CD8-positive, alpha-beta memory T cell (primary cell): ENCODE data around the gene SLAMF1. TPM values are rescaled to one million over a fixed set of nuclear protein-coding genes. Genes with fewer than 3 reads are reported as not detected.

Experiments
- CTCF ChIA-PET: fragments of 350-600 bp; sonication (Branson Sonifier 250); formaldehyde crosslinking; loops from one replicate; lab custom pipeline; 2021; ENCODE audit warnings: antibody characterized with exemption; lab: Charles Lee
- POLR2A ChIA-PET: fragments of 350-600 bp; sonication (Branson Sonifier 250); formaldehyde crosslinking; loops from one replicate; lab custom pipeline; 2021; ENCODE audit warnings: antibody characterized with exemption; lab: Charles Lee
- DNase-seq, 5 donors: peaks; one replicate each; pipeline versions ENCODE4 v3.0.0 to v3.0.0-alpha.2; 2020 to 2022; ENCODE audit warnings: mixed read lengths in 1 of 5
- H3K27ac ChIP-seq: one replicate; pipeline ENCODE4 v1.7.0; 2013; ENCODE audit warnings: low read depth, mild to moderate bottlenecking, low read length, moderate library complexity
- H3K27me3 ChIP-seq: 2 replicates; pipeline ENCODE4 v1.7.0; 2013; ENCODE audit warnings: low read length, mild to moderate bottlenecking; ENCODE audit not compliant: insufficient read depth, poor library complexity, severe bottlenecking
- H3K36me3 ChIP-seq: 2 replicates; pipeline ENCODE4 v1.7.0; 2013; ENCODE audit warnings: mild to moderate bottlenecking, low read length, moderate library complexity; ENCODE audit not compliant: insufficient read depth
- H3K4me1 ChIP-seq: 2 replicates; pipeline ENCODE4 v1.7.0; 2013; ENCODE audit warnings: mild to moderate bottlenecking, low read length, moderate library complexity; ENCODE audit not compliant: insufficient read depth
- H3K4me3 ChIP-seq: 2 replicates; pipeline ENCODE4 v1.7.0; 2013; ENCODE audit warnings: mild to moderate bottlenecking, low read length
- H3K9me3 ChIP-seq: 2 replicates; pipeline ENCODE4 v1.7.0; 2013; ENCODE audit warnings: mild to moderate bottlenecking, low read length
- H3K27ac Mint-ChIP-seq, 8 donors: one replicate each; pipeline ENCODE4 v1.8.0; 2020 to 2021; ENCODE audit warnings: mixed read lengths in 8 of 8, mild to moderate bottlenecking in 6 of 8, inconsistent platforms in 3 of 8, moderate library complexity in 3 of 8
- H3K27me3 Mint-ChIP-seq, 2 donors: one replicate each; pipeline ENCODE4 v1.8.0; 2020 to 2021; ENCODE audit warnings: mixed read lengths in 2 of 2, mild to moderate bottlenecking in 1 of 2, moderate library complexity in 1 of 2
- H3K36me3 Mint-ChIP-seq, 3 donors: one replicate each; pipeline ENCODE4 v1.8.0; 2020 to 2021; ENCODE audit warnings: mixed read lengths in 3 of 3, inconsistent platforms in 1 of 3, mild to moderate bottlenecking in 1 of 3
- H3K4me1 Mint-ChIP-seq, 3 donors: one replicate each; pipeline ENCODE4 v1.8.0; 2020 to 2021; ENCODE audit warnings: mixed read lengths in 3 of 3, inconsistent platforms in 1 of 3, mild to moderate bottlenecking in 1 of 3
- H3K4me3 Mint-ChIP-seq, 7 donors: one replicate each; pipeline ENCODE4 v1.8.0; 2020 to 2021; ENCODE audit warnings: mixed read lengths in 7 of 7, mild to moderate bottlenecking in 6 of 7, moderate library complexity in 4 of 7, inconsistent platforms in 2 of 7
- H3K9me3 Mint-ChIP-seq, 5 donors: one replicate each; pipeline ENCODE4 v1.8.0; 2020 to 2022; ENCODE audit warnings: mixed read lengths in 5 of 5, mild to moderate bottlenecking in 3 of 5, moderate library complexity in 2 of 5, inconsistent platforms in 1 of 5
- polyA plus RNA-seq: library from polyadenylated mRNA; unstranded; fragments of 300-500 nt; fragmentation: Illumina TruSeq; gene quantifications from one replicate; pipeline ENCODE4 v1.2.3, GENCODE V29; 2021
- total RNA-seq, 2 experiments: library from RNA; stranded (reverse); gene quantifications; one replicate each; pipeline ENCODE4 v1.2.3, GENCODE V29; 2021

The SLAMF1 gene
- total and polyA plus RNA-seq, 3 experiments from 2014 or later: 48.5 to 75.0 (median 74.0) TPM

- Mint-ChIP-seq H3K4me3 (peak overlapping the region in 1 of 7 donors; percentile 40), H3K4me1 (peaks cover 56 to 72% (median 64%) of the 10 kb centered on the region in 3 donors), H3K27ac (peak overlapping the region in 7 of 8 donors; percentile 31 to 96 (median 69)), H3K27me3 (no peaks in the 10 kb centered on the region), H3K9me3 (peaks cover 0 to 1% (median 0%) of the 10 kb centered on the region in 5 donors), H3K36me3 (peaks cover 20 to 91% (median 32%) of the 10 kb centered on the region in 3 donors)
- ChIA-PET CTCF (interaction anchor here (0.6 to 9.1 kb wide), 23 partner anchors 8 to 310 kb away, joined by 3 to 100 read pairs (median 4); partner anchors contain the start of genes CD48 and SLAMF7), POLR2A (interaction anchor here (1.7 kb wide), 1 partner anchor 28 kb away, joined by 4 read pairs; no protein-coding TSS in a partner anchor)
- Histone ChIP-seq H3K36me3 (peaks cover 47% of the 10 kb centered on the region), H3K9me3 (no peaks in the 10 kb centered on the region), H3K4me1 (peaks cover 54% of the 10 kb centered on the region), H3K27me3 (no peaks in the 10 kb centered on the region), H3K27ac (no peak overlapping the region), H3K4me3 (no peak overlapping the region)
- no peak for DNase-seq
Observed at GRCh38 chr1:160680399-160680798, 33.6 kb upstream of the SLAMF1 start.

- no peak overlapping the region for H3K4me3 ChIP-seq
- Mint-ChIP-seq H3K4me3 (no peak overlapping the region), H3K36me3 (peaks cover 20 to 86% (median 27%) of the 10 kb centered on the region in 3 donors), H3K27ac (peak overlapping the region in 7 of 8 donors; percentile 53 to 92 (median 82)), H3K27me3 (no peaks in the 10 kb centered on the region), H3K4me1 (peaks cover 54 to 69% (median 58%) of the 10 kb centered on the region in 3 donors), H3K9me3 (peaks cover 0 to 1% (median 0%) of the 10 kb centered on the region in 5 donors)
- H3K9me3 ChIP-seq: no peaks in the 10 kb centered on the region
- CTCF ChIA-PET: interaction anchor here (0.6 to 9.1 kb wide), 12 partner anchors 8 to 310 kb away, joined by 3 to 100 read pairs (median 8); no protein-coding TSS in a partner anchor
- no peak for DNase-seq
- no peaks in the 10 kb centered on the region for H3K27me3 ChIP-seq
- H3K27ac ChIP-seq: no peak overlapping the region
- POLR2A ChIA-PET: interaction anchor here (0.8 kb wide), 1 partner anchor 53 kb away, joined by 3 read pairs; no protein-coding TSS in a partner anchor
- peaks cover 54% of the 10 kb centered on the region for H3K4me1 ChIP-seq
- H3K36me3 ChIP-seq: peaks cover 44% of the 10 kb centered on the region
Observed at GRCh38 chr1:160679893-160680292, 33.0 kb upstream of the SLAMF1 start.

- H3K4me1 Mint-ChIP-seq: peaks cover 26 to 41% (median 30%) of the 10 kb centered on the region in 3 donors
- H3K36me3 Mint-ChIP-seq: peaks cover 12 to 59% (median 20%) of the 10 kb centered on the region in 3 donors
- no peak overlapping the region for H3K4me3 Mint-ChIP-seq
- no peaks in the 10 kb centered on the region for H3K9me3 Mint-ChIP-seq
- Histone ChIP-seq H3K27ac (no peak overlapping the region), H3K9me3 (no peaks in the 10 kb centered on the region), H3K36me3 (peaks cover 38% of the 10 kb centered on the region), H3K4me3 (no peak overlapping the region), H3K4me1 (peaks cover 54% of the 10 kb centered on the region), H3K27me3 (no peaks in the 10 kb centered on the region)
- ChIA-PET CTCF (interaction anchor here (1.3 to 9.1 kb wide), 4 partner anchors 17 to 91 kb away, joined by 3 to 85 read pairs (median 42); no protein-coding TSS in a partner anchor), POLR2A (no interaction called here)
- no peaks in the 10 kb centered on the region for H3K27me3 Mint-ChIP-seq
- DNase-seq: no peak
- H3K27ac Mint-ChIP-seq: peak overlapping the region; percentile 55 to 94 (median 68)
Observed at GRCh38 chr1:160676869-160677597, 30.2 kb upstream of the SLAMF1 start.

GRCh38 chr1:160675641-160676410 is 29.0 kb upstream of the SLAMF1 start:
- H3K4me3 Mint-ChIP-seq: peak overlapping the region in 2 of 7 donors; percentile 24 to 63
- ChIA-PET CTCF (interaction anchor here (0.7 to 6.5 kb wide), 40 partner anchors 8 to 314 kb away, joined by 3 to 67 read pairs (median 4); partner anchors contain the start of genes CD48 and SLAMF1), POLR2A (interaction anchor here (0.5 to 0.8 kb wide), 4 partner anchors 9 to 102 kb away, joined by 3 to 5 read pairs (median 3); no protein-coding TSS in a partner anchor)
- Histone ChIP-seq H3K4me3 (no peak overlapping the region), H3K4me1 (peaks cover 42% of the 10 kb centered on the region), H3K36me3 (peaks cover 27% of the 10 kb centered on the region), H3K27me3 (no peaks in the 10 kb centered on the region), H3K9me3 (no peaks in the 10 kb centered on the region), H3K27ac (no peak overlapping the region)
- peaks cover 19 to 35% (median 23%) of the 10 kb centered on the region in 3 donors for H3K4me1 Mint-ChIP-seq
- H3K9me3 Mint-ChIP-seq: no peaks in the 10 kb centered on the region
- peak; percentile 58 to 84 (median 60) for DNase-seq
- peaks cover 9 to 50% (median 15%) of the 10 kb centered on the region in 3 donors for H3K36me3 Mint-ChIP-seq
- no peaks in the 10 kb centered on the region for H3K27me3 Mint-ChIP-seq
- peak overlapping the region in 7 of 8 donors; percentile 58 to 87 (median 82) for H3K27ac Mint-ChIP-seq

- Histone ChIP-seq H3K36me3 (peaks cover 14% of the 10 kb centered on the region), H3K9me3 (no peaks in the 10 kb centered on the region), H3K4me1 (peaks cover 41% of the 10 kb centered on the region), H3K27me3 (no peaks in the 10 kb centered on the region), H3K27ac (no peak overlapping the region), H3K4me3 (no peak overlapping the region)
- no peak for DNase-seq
- Mint-ChIP-seq H3K36me3 (peaks cover 10 to 42% (median 13%) of the 10 kb centered on the region in 3 donors), H3K9me3 (no peaks in the 10 kb centered on the region), H3K4me1 (peaks cover 15 to 30% (median 18%) of the 10 kb centered on the region in 3 donors), H3K4me3 (no peak overlapping the region), H3K27ac (no peak overlapping the region), H3K27me3 (no peaks in the 10 kb centered on the region)
- CTCF ChIA-PET: interaction anchor here (0.9 to 6.5 kb wide), 24 partner anchors 9 to 383 kb away, joined by 3 to 67 read pairs (median 5); partner anchors contain the start of gene CD48
- POLR2A ChIA-PET: no interaction called here
Observed at GRCh38 chr1:160674415-160674814, 27.6 kb upstream of the SLAMF1 start.

- H3K4me3 Mint-ChIP-seq: no peak overlapping the region
- no peaks in the 10 kb centered on the region for H3K9me3 Mint-ChIP-seq
- peaks cover 7 to 30% (median 9%) of the 10 kb centered on the region in 3 donors for H3K36me3 Mint-ChIP-seq
- no peaks in the 10 kb centered on the region for H3K27me3 Mint-ChIP-seq
- Histone ChIP-seq H3K27ac (no peak overlapping the region), H3K4me3 (peak overlapping the region; percentile 16), H3K4me1 (peaks cover 41% of the 10 kb centered on the region), H3K27me3 (no peaks in the 10 kb centered on the region), H3K36me3 (peaks cover 4% of the 10 kb centered on the region), H3K9me3 (no peaks in the 10 kb centered on the region)
- ChIA-PET POLR2A (interaction anchor here (0.8 kb wide), 2 partner anchors 11 to 60 kb away, joined by 3 read pairs; no protein-coding TSS in a partner anchor), CTCF (interaction anchor here (0.7 to 6.5 kb wide), 13 partner anchors 8 to 279 kb away, joined by 3 to 67 read pairs (median 3); no protein-coding TSS in a partner anchor)
- no peak for DNase-seq
- H3K4me1 Mint-ChIP-seq: peaks cover 13 to 32% (median 17%) of the 10 kb centered on the region in 3 donors
- no peak overlapping the region for H3K27ac Mint-ChIP-seq
Observed at GRCh38 chr1:160672789-160673695, 26.2 kb upstream of the SLAMF1 start.
